Neuronal stem cell (in vitro differentiated cells): Measurements from ENCODE around the gene FAM124B. TPM values are rescaled to one million over a fixed set of nuclear protein-coding genes. Genes with fewer than 3 reads are reported as not detected.
A peak's percentile ranks its signal among the peaks of the same experiment; 100 is the strongest.

Experiments
- DNase-seq: peaks from one replicate; pipeline ENCODE4 v3.0.0-alpha.2; 2013; ENCODE audit warnings: low spot score
- H2AFZ ChIP-seq: one replicate; pipeline ENCODE4 v1.6.1; 2013; ENCODE audit warnings: mild to moderate bottlenecking, low read length, inconsistent platforms
- H2AK5ac ChIP-seq: 2 replicates; pipeline ENCODE4 v1.6.1; 2013; ENCODE audit warnings: low read depth, mild to moderate bottlenecking, inconsistent platforms, low read length, moderate library complexity, mixed read lengths
- H2BK120ac ChIP-seq: 2 replicates; pipeline ENCODE4 v1.6.1; 2013; ENCODE audit warnings: low read depth, mild to moderate bottlenecking, inconsistent platforms, low read length, moderate library complexity, mixed read lengths
- H2BK12ac ChIP-seq: one replicate; pipeline ENCODE4 v1.6.1; 2013; ENCODE audit warnings: low read length, inconsistent platforms
- H2BK15ac ChIP-seq: 2 replicates; pipeline ENCODE4 v1.6.1; 2013; ENCODE audit warnings: mild to moderate bottlenecking, low read length, inconsistent platforms, mixed read lengths
- H2BK5ac ChIP-seq: one replicate; pipeline ENCODE4 v1.6.1; 2013; ENCODE audit warnings: inconsistent platforms, mild to moderate bottlenecking, low read length, moderate library complexity
- H3K14ac ChIP-seq: one replicate; pipeline ENCODE4 v1.6.1; 2013; ENCODE audit warnings: low read length, inconsistent platforms
- H3K18ac ChIP-seq: 2 replicates; pipeline ENCODE4 v1.6.1; 2013; ENCODE audit warnings: low read length, inconsistent platforms
- H3K23ac ChIP-seq: 2 replicates; pipeline ENCODE4 v1.6.1; 2013; ENCODE audit warnings: low read depth, mild to moderate bottlenecking, mixed read lengths, low read length, inconsistent platforms; ENCODE audit not compliant: poor library complexity
- H3K27ac ChIP-seq: replicated peaks from 3 replicates; pipeline ENCODE4 v1.5.1; 2013; ENCODE audit warnings: low read length, inconsistent platforms
- H3K27me3 ChIP-seq, 3 experiments: 2 replicates each; pipeline ENCODE4 v1.6.1; 2013; ENCODE audit warnings: low read length in 3 of 3, mild to moderate bottlenecking in 2 of 3, inconsistent platforms in 1 of 3, low read depth in 1 of 3, mixed read lengths in 1 of 3, moderate library complexity in 1 of 3; ENCODE audit not compliant: control insufficient read depth in 3 of 3, insufficient read depth in 3 of 3
- H3K36me3 ChIP-seq, 2 donors: replicated peaks in 1 of 2; 2 replicates each; pipeline ENCODE4 v1.6.1; 2013; ENCODE audit warnings: low read length in 2 of 2; ENCODE audit not compliant: control insufficient read depth in 2 of 2, insufficient read depth in 2 of 2
- H3K4ac ChIP-seq: 2 replicates; pipeline ENCODE4 v1.6.1; 2013; ENCODE audit warnings: inconsistent platforms, mild to moderate bottlenecking, low read length, moderate library complexity
- H3K4me1 ChIP-seq, 2 donors: 1 replicate in 1 of 2; 2 replicates in 1 of 2; pipeline ENCODE4 v1.6.1; 2013; ENCODE audit warnings: low read length in 2 of 2, low read depth in 1 of 2; ENCODE audit not compliant: control insufficient read depth in 2 of 2, insufficient read depth in 1 of 2
- H3K4me2 ChIP-seq: one replicate; pipeline ENCODE4 v1.6.1; 2013; ENCODE audit warnings: mild to moderate bottlenecking, low read length, inconsistent platforms; ENCODE audit not compliant: insufficient read depth, poor library complexity, severe bottlenecking
- H3K4me3 ChIP-seq, 2 donors: 2 replicates each; pipeline ENCODE4 v1.5.1; 2013; ENCODE audit warnings: low read length in 2 of 2, mild to moderate bottlenecking in 2 of 2, inconsistent platforms in 1 of 2, moderate library complexity in 1 of 2
- H3K79me1 ChIP-seq: one replicate; pipeline ENCODE4 v1.6.1; 2013; ENCODE audit warnings: low read depth, mild to moderate bottlenecking, inconsistent platforms, low read length, moderate library complexity
- H3K9ac ChIP-seq: one replicate; pipeline ENCODE4 v1.6.1; 2013; ENCODE audit warnings: mild to moderate bottlenecking, low read depth, low read length, inconsistent platforms; ENCODE audit not compliant: poor library complexity
- H3K9me3 ChIP-seq, 2 donors: replicated peaks in 1 of 2; 2 replicates each; pipeline versions ENCODE3 to v1.6.1; 2013; ENCODE audit warnings: low read length in 2 of 2, mild to moderate bottlenecking in 2 of 2, inconsistent platforms in 1 of 2, low read depth in 1 of 2, mixed read lengths in 1 of 2, moderate library complexity in 1 of 2; ENCODE audit not compliant: control insufficient read depth in 2 of 2, insufficient read depth in 1 of 2
- H4K8ac ChIP-seq: one replicate; pipeline ENCODE4 v1.6.1; 2013; ENCODE audit warnings: low read depth, mild to moderate bottlenecking, inconsistent platforms, low read length, moderate library complexity
- H4K91ac ChIP-seq: one replicate; pipeline ENCODE4 v1.6.1; 2013; ENCODE audit warnings: low read length, low read depth, mild to moderate bottlenecking, inconsistent platforms; ENCODE audit not compliant: poor library complexity
- WGBS, 2 donors: extraction: QIAGEN DNeasy Blood & Tissue Kit; methylation state at CpG; one replicate each; pipeline ENCODE4 v1.1.7; 2013; ENCODE audit warnings: missing lambda C conversion rate in 2 of 2, mixed read lengths in 1 of 2; ENCODE audit not compliant: insufficient read length in 2 of 2, insufficient replicate concordance in 1 of 2; ENCODE audit errors: extremely low coverage in 2 of 2; 5-methylcytosine and 5-hydroxymethylcytosine counted together
- polyA plus RNA-seq, 2 experiments: library from polyadenylated mRNA; stranded (reverse); fragments of 200-250 nt; gene quantifications; one replicate each; pipeline ENCODE4 v1.2.3, GENCODE V29; 2013

Gene FAM124B
- 0.06 TPM for polyA plus RNA-seq (2013, experiment 1 of 2)
- 0.07 TPM for polyA plus RNA-seq (2013, experiment 2 of 2)

GRCh38 chr2:224401641-224402342 lies at the start of gene FAM124B:
FAM124B (minus strand) TSS chr2:224402107; CDS start chr2:224401768, 339 bp downstream.
- H3K27me3 ChIP-seq, result peaks cover 0 to 2% (median 0%) of the 10 kb centered on the region in 3 experiments
- peak within 1 kb of the TSS; percentile 64 for H3K18ac ChIP-seq
- H3K27ac ChIP-seq, result no peak within 1 kb of the TSS
- no peak within 1 kb of the TSS for H4K91ac ChIP-seq
- DNase-seq, result no peak
- no peak within 1 kb of the TSS for H3K4me3 ChIP-seq
- peak within 1 kb of the TSS; percentile 72 for H2AFZ ChIP-seq
- no peak within 1 kb of the TSS for H2BK12ac ChIP-seq
- no peak within 1 kb of the TSS for H3K23ac ChIP-seq
- H2AK5ac ChIP-seq, result no peak within 1 kb of the TSS
- no CpG with 5 or more reads among the region's 19 CpGs for WGBS, 2 donors
- no peaks in the 10 kb centered on the region for H3K36me3 ChIP-seq
- no peak within 1 kb of the TSS for H2BK15ac ChIP-seq
- peak within 1 kb of the TSS; percentile 19 for H2BK5ac ChIP-seq
- H3K79me1 ChIP-seq, result no peaks in the 10 kb centered on the region
- peaks cover 3 to 4% of the 10 kb centered on the region in 2 donors for H3K4me1 ChIP-seq
- peaks cover 0 to 6% of the 10 kb centered on the region in 2 donors for H3K9me3 ChIP-seq
- no peak within 1 kb of the TSS for H3K14ac ChIP-seq
- H3K4me2 ChIP-seq, result no peak within 1 kb of the TSS
- no peak within 1 kb of the TSS for H4K8ac ChIP-seq
- no peak within 1 kb of the TSS for H3K9ac ChIP-seq
- no peak within 1 kb of the TSS for H2BK120ac ChIP-seq
- no peak within 1 kb of the TSS for H3K4ac ChIP-seq

- no peak overlapping the region for H4K91ac ChIP-seq
- H2BK120ac ChIP-seq, result no peak overlapping the region
- no CpG with 5 or more reads among the region's 4 CpGs for WGBS, 2 donors
Measured at GRCh38 chr2:224449212-224450147, 47.6 kb upstream of the FAM124B start.

GRCh38 chr2:224448236-224448635 lies 46.3 kb upstream of the FAM124B start:
- no peak overlapping the region for H4K8ac ChIP-seq
- H3K9me3 ChIP-seq, result no peaks in the 10 kb centered on the region
- H2BK120ac ChIP-seq, result no peak overlapping the region
- no peak overlapping the region for H3K9ac ChIP-seq
- H3K4me2 ChIP-seq, result no peak overlapping the region
- no peak overlapping the region for H2BK5ac ChIP-seq
- H2BK12ac ChIP-seq, result no peak overlapping the region
- H2BK15ac ChIP-seq, result no peak overlapping the region
- H3K27me3 ChIP-seq, result no peaks in the 10 kb centered on the region
- no peak overlapping the region for H2AK5ac ChIP-seq
- no peak overlapping the region for H3K18ac ChIP-seq
- H3K14ac ChIP-seq, result no peak overlapping the region
- H3K36me3 ChIP-seq, result no peaks in the 10 kb centered on the region
- no peak overlapping the region for H3K4ac ChIP-seq
- H4K91ac ChIP-seq, result no peak overlapping the region
- no peaks in the 10 kb centered on the region for H3K4me1 ChIP-seq
- no peak overlapping the region for H3K27ac ChIP-seq
- H3K23ac ChIP-seq, result no peak overlapping the region
- DNase-seq, result no peak
- no peak overlapping the region for H2AFZ ChIP-seq
- no peaks in the 10 kb centered on the region for H3K79me1 ChIP-seq
- no peak overlapping the region for H3K4me3 ChIP-seq
- no CpG with 5 or more reads among the region's 1 CpG for WGBS, 2 donors

More at GRCh38 chr2:224449212-224450147, 47.6 kb upstream of the FAM124B start:
- no peak overlapping the region for H2BK5ac ChIP-seq
- no peak overlapping the region for H3K18ac ChIP-seq
- H2BK15ac ChIP-seq, result no peak overlapping the region
- H3K4ac ChIP-seq, result no peak overlapping the region
- no peak overlapping the region for H2BK12ac ChIP-seq
- H3K4me2 ChIP-seq, result no peak overlapping the region
- no peaks in the 10 kb centered on the region for H3K9me3 ChIP-seq
- H3K79me1 ChIP-seq, result no peaks in the 10 kb centered on the region
- no peaks in the 10 kb centered on the region for H3K27me3 ChIP-seq
- no peak overlapping the region for H2AK5ac ChIP-seq
- no peak overlapping the region for H3K23ac ChIP-seq
- DNase-seq, result no peak
- H3K36me3 ChIP-seq, result no peaks in the 10 kb centered on the region
- H3K9ac ChIP-seq, result no peak overlapping the region
- H3K4me1 ChIP-seq, result no peaks in the 10 kb centered on the region
- no peak overlapping the region for H3K14ac ChIP-seq
- H4K8ac ChIP-seq, result no peak overlapping the region
- no peak overlapping the region for H2AFZ ChIP-seq
- H3K27ac ChIP-seq, result no peak overlapping the region
- H3K4me3 ChIP-seq, result no peak overlapping the region

GRCh38 chr2:224444783-224445182 lies 42.9 kb upstream of the FAM124B start:
- Histone ChIP-seq H3K23ac (no peak overlapping the region), H3K36me3 (no peaks in the 10 kb centered on the region), H3K4me2 (no peak overlapping the region), H3K27ac (no peak overlapping the region), H3K18ac (no peak overlapping the region), H3K79me1 (peaks cover 2% of the 10 kb centered on the region), H3K4me1 (no peaks in the 10 kb centered on the region), H4K91ac (no peak overlapping the region), H3K9ac (no peak overlapping the region), H3K4ac (no peak overlapping the region), H2AK5ac (no peak overlapping the region), H2BK15ac (no peak overlapping the region), H3K9me3 (peaks cover 0 to 2% of the 10 kb centered on the region in 2 donors), H3K4me3 (no peak overlapping the region), H2BK12ac (no peak overlapping the region), H3K14ac (no peak overlapping the region), H3K27me3 (no peaks in the 10 kb centered on the region), H4K8ac (no peak overlapping the region), H2BK5ac (no peak overlapping the region), H2AFZ (no peak overlapping the region), H2BK120ac (no peak overlapping the region)
- no peak for DNase-seq
- no CpG with 5 or more reads among the region's 4 CpGs for WGBS, 2 donors
